NCI-H1436 treated with DMSO at 0.1 percent for 48 hours (cell line): ENCODE measurements around the gene SUPT4H1.

Experiments used
- DNase-seq: peaks from one replicate; lab custom pipeline; 2025; lab: John Stamatoyannopoulos, UW

SUPT4H1 gene

GRCh38 chr17:58380207-58381123, 28.5 kb upstream of the SUPT4H1 start:
- DNase-seq = no peak

GRCh38 chr17:58379511-58379824, 27.5 kb upstream of the SUPT4H1 start:
- DNase-seq = no peak

- DNase-seq = no peak
These were observed 26.9 kb upstream of the SUPT4H1 start for GRCh38 chr17:58378733-58379510.

GRCh38 chr17:58377661-58378060, 25.7 kb upstream of the SUPT4H1 start:
- DNase-seq = no peak

GRCh38 chr17:58377093-58377601, 25.1 kb upstream of the SUPT4H1 start:
- DNase-seq = no peak

- DNase-seq = no peak
These were observed 24.5 kb upstream of the SUPT4H1 start for GRCh38 chr17:58376472-58377000.

GRCh38 chr17:58375811-58376210, 23.8 kb upstream of the SUPT4H1 start:
- no peak for DNase-seq

GRCh38 chr17:58375256-58375655, 23.3 kb upstream of the SUPT4H1 start:
- DNase-seq = no peak

- DNase-seq = no peak
These were observed 21.9 kb upstream of the SUPT4H1 start for GRCh38 chr17:58373923-58374322.

- no peak for DNase-seq
These were observed 21.0 kb upstream of the SUPT4H1 start for GRCh38 chr17:58373003-58373402.

- no peak for DNase-seq
These were observed 19.4 kb upstream of the SUPT4H1 start for GRCh38 chr17:58371300-58371950.

- no peak for DNase-seq
These were observed 18.7 kb upstream of the SUPT4H1 start for GRCh38 chr17:58370716-58371115.

GRCh38 chr17:58370309-58370708, 18.3 kb upstream of the SUPT4H1 start:
- no peak for DNase-seq

- DNase-seq = no peak
These were observed 17.4 kb upstream of the SUPT4H1 start for GRCh38 chr17:58369214-58370031.

- no peak for DNase-seq
These were observed 16.8 kb upstream of the SUPT4H1 start for GRCh38 chr17:58368860-58369213.

- DNase-seq = no peak
These were observed 15.5 kb upstream of the SUPT4H1 start for GRCh38 chr17:58367461-58367860.

- DNase-seq = no peak
These were observed 14.1 kb upstream of the SUPT4H1 start for GRCh38 chr17:58365980-58366595.

GRCh38 chr17:58365185-58365979, 13.4 kb upstream of the SUPT4H1 start:
- no peak for DNase-seq

GRCh38 chr17:58364270-58364942, 12.4 kb upstream of the SUPT4H1 start:
- DNase-seq = no peak
